Spleen (tissue), 11 donors: ENCODE measurements around the gene ENTPD1. TPM values are rescaled to one million over a fixed set of nuclear protein-coding genes. Genes with fewer than 3 reads are reported as not detected.

Experiments
- DNase-seq: peaks from one replicate; pipeline ENCODE4 v3.0.0-alpha.2; 2020
- H3K27ac ChIP-seq, 8 donors: fragments of 200-600 bp; sonication (generic) in 7 of 8; 1 replicate in 4 of 8; 2 replicates in 4 of 8; pipeline versions ENCODE4 v1.5.0 to v1.8.0; 2016 to 2021; ENCODE audit warnings: inconsistent platforms in 4 of 8, mild to moderate bottlenecking in 4 of 8, moderate library complexity in 1 of 8
- H3K27me3 ChIP-seq, 7 donors: fragments of 200-600 bp; sonication (generic) in 6 of 7; replicated peaks in 1 of 7; 1 replicate in 4 of 7; 2 replicates in 3 of 7; pipeline versions ENCODE4 v1.5.0 to v1.8.0; 2016 to 2021; ENCODE audit warnings: inconsistent platforms in 3 of 7, mild to moderate bottlenecking in 1 of 7
- H3K36me3 ChIP-seq, 6 donors: fragments of 200-600 bp; sonication (generic) in 5 of 6; 1 replicate in 4 of 6; 2 replicates in 2 of 6; pipeline versions ENCODE4 v1.5.0 to v1.8.0; 2016 to 2021; ENCODE audit warnings: inconsistent platforms in 2 of 6
- H3K4me1 ChIP-seq, 6 donors: fragments of 200-600 bp; sonication (generic) in 5 of 6; 1 replicate in 3 of 6; 2 replicates in 3 of 6; pipeline versions ENCODE4 v1.5.0 to v1.8.0; 2016 to 2021; ENCODE audit warnings: inconsistent platforms in 3 of 6
- H3K4me3 ChIP-seq, 8 donors: fragments of 200-600 bp; sonication (generic) in 7 of 8; 1 replicate in 4 of 8; 2 replicates in 4 of 8; pipeline versions ENCODE4 v1.5.0 to v1.8.0; 2016 to 2021; ENCODE audit warnings: inconsistent platforms in 4 of 8, mild to moderate bottlenecking in 4 of 8, moderate library complexity in 2 of 8
- H3K9me3 ChIP-seq, 8 donors: fragments of 200-600 bp; sonication (generic) in 7 of 8; 1 replicate in 4 of 8; 2 replicates in 4 of 8; pipeline versions ENCODE4 v1.5.0 to v1.8.0; 2016 to 2021; ENCODE audit warnings: inconsistent platforms in 4 of 8
- CTCF ChIP-seq, 11 experiments: fragments of 200-600 bp in 7 of 11; fragments of 450-650 bp in 4 of 11; sonication (generic) in 4 of 11; IDR thresholded peaks in 8 of 11; conservative IDR thresholded peaks in 3 of 11; 1 replicate in 7 of 11; 2 replicates in 4 of 11; pipeline versions ENCODE4 v1.4.0 to v1.8.0; 2016 to 2021; ENCODE audit warnings: antibody characterized with exemption in 11 of 11, inconsistent platforms in 4 of 11, mild to moderate bottlenecking in 1 of 11
- POLR2A ChIP-seq, 3 donors: fragments of 450-650 bp; IDR thresholded peaks; one replicate each; pipeline ENCODE4 v1.5.1; 2017; ENCODE audit warnings: antibody characterized with exemption in 3 of 3, mild to moderate bottlenecking in 1 of 3
- POLR2AphosphoS5 ChIP-seq, 3 donors: sonication (generic); formaldehyde crosslinking; IDR thresholded peaks; one replicate each; pipeline ENCODE4 v1.5.1; 2017; ENCODE audit warnings: antibody characterized with exemption in 3 of 3
- WGBS, 5 donors: extraction: QIAGEN DNeasy Blood & Tissue Kit in 3 of 5; methylation state at CpG; one replicate each; pipeline versions ENCODE4 v1.1.5 to v1.1.7; 2013 to 2018; 5-methylcytosine and 5-hydroxymethylcytosine counted together
- intact Hi-C: fragments of 100-400 bp; cut with DNase I; formaldehyde crosslinking; loops from one replicate; pipeline ENCODE4 v1.15.0; 2023; ENCODE audit warnings: low total_unique reads
- polyA plus RNA-seq, 3 donors: library from polyadenylated mRNA; stranded (reverse); fragments of 200-250 nt; gene quantifications; one replicate each; pipeline ENCODE4 v1.2.1, GENCODE V29; 2013
- total RNA-seq, 7 donors: library from RNA; depleted of rRNA in 3 of 7; stranded (reverse); fragments of >200 nt in 3 of 7; fragmentation: NEBNext Ultra II Directional in 4 of 7; extraction: Animal tissue kit (Norgen Biotek cat#: 25700) in 4 of 7; gene quantifications; one replicate each; pipeline versions ENCODE4 v1.1.0 to v1.2.1, GENCODE V29; 2016 to 2021
- donor health status: healthy with polysubstance abuse.
- donor health status: DM: no; HTN: no; CAD: no; lungs with moderate emphysema.
- donor health status: DM: no; HTN: no; CAD: no.
- donor health status: Bipolar disorder and iron deficiency.
- donor health status: healthy.
- donor health status: DM: no; HTN: no; CAD: no.
- donor health status: DM: yes; HTN: yes; CAD: no.

ENTPD1 gene
- total and polyA plus RNA-seq, 10 donors, result 14.1 to 92.9 (median 62.9) TPM

GRCh38 chr10:95792211-95792780 is 36.3 kb downstream of the ENTPD1 start:
- Histone ChIP-seq H3K9me3 (no peaks in the 10 kb centered on the region), H3K27ac (peak overlapping the region; percentile 53 to 86 (median 80)), H3K4me1 (peaks cover 5 to 96% (median 46%) of the 10 kb centered on the region in 6 donors), H3K36me3 (no peaks in the 10 kb centered on the region), H3K27me3 (no peaks in the 10 kb centered on the region), H3K4me3 (no peak overlapping the region)
- WGBS, 5 donors, result 46 to 88% (median 73%) methylated on average over 2 of the region's 2 CpGs
- intact Hi-C loops, result no loop called here
- TF ChIP-seq CTCF (IDR thresholded peaks at IDR 0.05 in 8 of 11, conservative IDR thresholded peaks at IDR 0.05 in 3 of 11), result no peak
- TF ChIP-seq POLR2AphosphoS5 (IDR thresholded peaks at IDR 0.05), result no peak
- TF ChIP-seq POLR2A (IDR thresholded peaks at IDR 0.05), result no peak
- no peak for DNase-seq

GRCh38 chr10:95792874-95793285 is 36.9 kb downstream of the ENTPD1 start:
- DNase-seq, result no peak
- intact Hi-C loops, result no loop called here
- TF ChIP-seq POLR2A (IDR thresholded peaks at IDR 0.05) (no peak), POLR2AphosphoS5 (IDR thresholded peaks at IDR 0.05) (peak in 1 of 3 donors; percentile 15), CTCF (IDR thresholded peaks at IDR 0.05 in 8 of 11, conservative IDR thresholded peaks at IDR 0.05 in 3 of 11) (no peak)
- H3K27me3 ChIP-seq, result no peaks in the 10 kb centered on the region
- no peak overlapping the region for H3K4me3 ChIP-seq
- no peaks in the 10 kb centered on the region for H3K36me3 ChIP-seq
- WGBS, 5 donors, result 47 to 52% (median 49%) methylated on average over 4 of the region's 4 CpGs
- H3K27ac ChIP-seq, result peak overlapping the region; percentile 53 to 86 (median 80)
- H3K4me1 ChIP-seq, result peaks cover 5 to 92% (median 44%) of the 10 kb centered on the region in 6 donors
- no peaks in the 10 kb centered on the region for H3K9me3 ChIP-seq

GRCh38 chr10:95793401-95794045 is 37.6 kb downstream of the ENTPD1 start:
- Histone ChIP-seq H3K9me3 (no peaks in the 10 kb centered on the region), H3K4me1 (peaks cover 5 to 92% (median 43%) of the 10 kb centered on the region in 6 donors), H3K36me3 (no peaks in the 10 kb centered on the region), H3K4me3 (no peak overlapping the region), H3K27me3 (no peaks in the 10 kb centered on the region), H3K27ac (peak overlapping the region; percentile 53 to 86 (median 80))
- DNase-seq, result no peak
- 47 to 55% (median 48%) methylated on average over 2 of the region's 2 CpGs for WGBS, 5 donors
- intact Hi-C loops, result no loop called here
- peak in 1 of 3 donors; percentile 61 for TF ChIP-seq POLR2AphosphoS5 (IDR thresholded peaks at IDR 0.05)
- no peak for TF ChIP-seq CTCF (IDR thresholded peaks at IDR 0.05 in 8 of 11, conservative IDR thresholded peaks at IDR 0.05 in 3 of 11)

GRCh38 chr10:95794195-95794594 is 38.2 kb downstream of the ENTPD1 start:
- peak; percentile 66 for DNase-seq
- no peak overlapping the region for H3K4me3 ChIP-seq
- peaks cover 5 to 89% (median 43%) of the 10 kb centered on the region in 6 donors for H3K4me1 ChIP-seq
- H3K27me3 ChIP-seq, result no peaks in the 10 kb centered on the region
- TF ChIP-seq POLR2AphosphoS5 (IDR thresholded peaks at IDR 0.05), result no peak
- intact Hi-C loops, result no loop called here
- H3K36me3 ChIP-seq, result no peaks in the 10 kb centered on the region
- WGBS, 5 donors, result 80 to 90% (median 86%) methylated on average over 3 of the region's 3 CpGs
- H3K9me3 ChIP-seq, result peaks cover 0 to 2% (median 0%) of the 10 kb centered on the region in 8 donors
- peak overlapping the region in 7 of 8 donors; percentile 62 to 86 (median 82) for H3K27ac ChIP-seq
